ENCODE results near the gene ECE1.

DNA sequence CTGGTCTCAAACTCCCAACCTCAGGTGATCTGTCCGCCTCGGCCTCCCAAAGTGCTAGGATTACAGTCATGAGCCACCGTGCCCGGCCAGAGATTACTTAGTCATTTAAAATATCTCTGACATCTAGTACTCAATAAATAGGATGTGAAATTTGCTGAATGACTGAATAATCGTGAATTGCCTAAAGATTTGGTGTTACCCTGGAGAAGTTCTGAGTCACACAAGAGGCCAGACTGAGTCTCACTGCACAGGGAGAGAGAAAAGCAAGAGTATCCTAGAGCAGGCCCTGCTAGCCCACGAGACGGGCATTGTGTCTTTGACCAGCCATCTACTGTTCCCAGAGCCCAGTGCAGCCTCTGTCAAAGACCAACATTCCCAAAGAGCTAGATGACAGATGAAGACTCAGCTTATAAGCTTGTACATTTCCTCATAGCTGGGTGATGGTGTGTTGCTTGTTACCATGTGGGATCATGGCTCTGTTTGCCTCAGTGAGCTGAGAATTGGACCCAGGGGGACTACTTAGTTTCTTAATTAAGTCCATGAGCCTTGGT is 108.0 kb downstream of the ECE1 start:
- TF ChIP-seq POLR2A (IDR thresholded peaks at IDR 0.05) = no peak
- TF ChIP-seq, protein P1, sequence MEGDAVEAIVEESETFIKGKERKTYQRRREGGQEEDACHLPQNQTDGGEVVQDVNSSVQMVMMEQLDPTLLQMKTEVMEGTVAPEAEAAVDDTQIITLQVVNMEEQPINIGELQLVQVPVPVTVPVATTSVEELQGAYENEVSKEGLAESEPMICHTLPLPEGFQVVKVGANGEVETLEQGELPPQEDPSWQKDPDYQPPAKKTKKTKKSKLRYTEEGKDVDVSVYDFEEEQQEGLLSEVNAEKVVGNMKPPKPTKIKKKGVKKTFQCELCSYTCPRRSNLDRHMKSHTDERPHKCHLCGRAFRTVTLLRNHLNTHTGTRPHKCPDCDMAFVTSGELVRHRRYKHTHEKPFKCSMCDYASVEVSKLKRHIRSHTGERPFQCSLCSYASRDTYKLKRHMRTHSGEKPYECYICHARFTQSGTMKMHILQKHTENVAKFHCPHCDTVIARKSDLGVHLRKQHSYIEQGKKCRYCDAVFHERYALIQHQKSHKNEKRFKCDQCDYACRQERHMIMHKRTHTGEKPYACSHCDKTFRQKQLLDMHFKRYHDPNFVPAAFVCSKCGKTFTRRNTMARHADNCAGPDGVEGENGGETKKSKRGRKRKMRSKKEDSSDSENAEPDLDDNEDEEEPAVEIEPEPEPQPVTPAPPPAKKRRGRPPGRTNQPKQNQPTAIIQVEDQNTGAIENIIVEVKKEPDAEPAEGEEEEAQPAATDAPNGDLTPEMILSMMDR (IDR thresholded peaks at IDR 0.05) = no peak
